ENCODE measurements around the gene TMEM91.
"Not testable (repeated sequence)": the region's sequence is repeated elsewhere in the genome, so short reads cannot be mapped to it uniquely, and the experiment has no call there.

TMEM91 gene

DNA sequence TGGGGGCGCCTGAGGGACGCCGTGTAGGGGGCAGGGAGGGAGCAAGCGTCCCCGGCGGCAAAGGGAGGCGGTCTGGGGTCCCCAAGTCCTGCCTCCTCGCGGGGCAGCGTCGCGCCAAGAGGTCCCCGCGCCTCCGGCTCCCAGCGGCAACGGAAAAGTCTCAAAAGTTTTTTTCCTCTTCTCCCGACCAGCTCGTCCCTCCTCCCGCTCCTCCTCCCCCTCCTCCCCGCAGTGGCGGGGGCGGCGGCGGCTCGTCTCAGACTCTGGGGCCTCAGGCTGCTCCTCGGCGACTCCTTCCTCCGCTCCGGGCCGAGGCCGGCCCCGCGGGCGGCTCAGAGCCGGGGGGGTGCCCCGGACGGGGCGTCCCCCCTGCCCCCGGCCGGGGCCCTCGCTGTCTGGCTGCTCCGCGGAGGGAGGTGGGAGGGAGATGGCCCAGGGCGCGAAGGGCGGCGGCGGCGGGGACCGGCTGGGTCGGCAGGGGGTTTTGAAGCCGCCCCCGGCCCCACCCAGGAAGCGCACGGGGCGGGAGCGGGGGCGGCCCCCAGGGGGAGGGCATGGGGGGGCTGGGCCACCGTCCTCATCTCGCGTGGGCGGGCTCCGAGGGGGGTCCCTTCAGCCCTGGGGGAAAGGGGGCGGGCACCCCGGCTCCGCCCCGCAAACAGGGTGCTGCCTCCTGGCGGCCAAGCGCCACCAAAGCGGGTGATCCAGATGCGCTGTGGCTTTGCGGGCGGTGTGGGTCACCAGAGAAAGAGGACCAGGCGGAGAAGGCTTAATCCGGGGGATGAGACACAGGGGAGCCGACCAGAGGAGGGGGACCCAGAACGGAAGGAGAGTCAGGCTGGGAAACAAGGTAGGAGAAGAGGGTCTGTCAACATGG is 22.6 kb upstream of the TMEM91 start, which contains the start of gene TGFB1:
TGFB1 (minus strand) TSS at position 457 of the 877 bp plus-strand sequence. CDS start 878 bp downstream, outside the sequence.
- peak in 11 of 14 donors; percentile 15 to 84 (median 56) for DNase-seq

GRCh38 chr19:41354343-41354953 is 21.9 kb upstream of the TMEM91 start:
- no peak for DNase-seq

DNA sequence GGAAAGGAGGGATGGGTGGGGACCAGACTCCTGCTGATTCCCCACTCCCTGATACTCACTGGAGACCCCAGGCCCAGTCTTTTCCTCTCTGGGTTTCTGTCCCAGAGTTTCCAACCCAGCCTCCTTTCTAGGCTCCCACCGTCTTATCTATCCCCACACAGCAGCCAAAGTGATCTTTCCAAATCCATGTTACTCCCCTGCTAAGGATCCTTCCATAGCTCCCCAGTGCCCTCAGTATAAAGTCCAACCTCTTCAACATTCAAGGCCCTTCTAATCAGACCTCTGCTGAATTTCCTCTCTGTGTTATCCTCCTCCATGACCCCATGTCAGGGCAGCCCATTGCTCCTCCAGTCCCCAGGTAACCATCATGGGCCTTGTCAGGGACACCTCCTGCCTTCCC is 21.3 kb upstream of the TMEM91 start:
- no peak for DNase-seq

DNA sequence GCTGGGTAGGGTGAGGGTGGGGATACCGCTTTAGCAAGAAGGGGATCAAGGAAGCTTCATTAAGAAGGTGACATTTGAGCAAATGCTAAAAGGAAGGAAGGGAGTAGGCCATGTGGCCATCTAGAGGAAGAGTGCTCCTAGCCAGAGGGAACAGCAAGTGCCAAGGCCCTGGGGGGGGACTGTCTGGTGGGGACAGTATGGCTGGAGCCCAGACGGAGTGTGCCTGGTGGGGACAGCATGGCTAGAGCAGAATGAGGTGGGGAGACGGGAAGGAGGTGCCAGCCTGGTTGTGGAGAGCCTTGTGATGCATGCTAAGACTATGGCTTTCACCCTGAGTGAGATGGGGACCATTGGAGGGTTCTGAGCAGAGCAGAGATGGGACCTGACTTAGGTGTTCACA is 20.5 kb upstream of the TMEM91 start:
- no peak for DNase-seq

- DNase-seq: no peak
Measured at GRCh38 chr19:41356984-41357739, 19.2 kb upstream of the TMEM91 start.

DNA sequence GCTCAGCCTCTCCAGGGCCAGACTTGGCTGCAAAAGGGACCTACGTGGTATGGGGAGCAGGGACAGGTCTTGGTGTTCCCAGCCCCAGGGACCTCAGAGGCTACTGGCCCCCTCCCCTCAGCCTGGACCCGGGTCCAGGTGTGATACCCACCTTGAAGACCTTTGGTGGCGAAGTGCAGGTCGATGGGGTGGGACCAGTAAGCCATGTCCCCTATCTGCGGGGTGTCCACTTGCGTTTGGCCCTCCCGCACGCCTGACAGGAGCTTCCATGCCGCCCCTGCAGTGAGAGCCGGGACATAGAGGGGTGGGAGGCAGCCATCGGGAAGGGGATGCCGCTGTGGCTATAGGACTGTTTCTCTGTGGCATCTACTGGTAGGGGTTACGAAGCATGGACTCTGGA is 18.6 kb upstream of the TMEM91 start:
- no peak for DNase-seq

DNA sequence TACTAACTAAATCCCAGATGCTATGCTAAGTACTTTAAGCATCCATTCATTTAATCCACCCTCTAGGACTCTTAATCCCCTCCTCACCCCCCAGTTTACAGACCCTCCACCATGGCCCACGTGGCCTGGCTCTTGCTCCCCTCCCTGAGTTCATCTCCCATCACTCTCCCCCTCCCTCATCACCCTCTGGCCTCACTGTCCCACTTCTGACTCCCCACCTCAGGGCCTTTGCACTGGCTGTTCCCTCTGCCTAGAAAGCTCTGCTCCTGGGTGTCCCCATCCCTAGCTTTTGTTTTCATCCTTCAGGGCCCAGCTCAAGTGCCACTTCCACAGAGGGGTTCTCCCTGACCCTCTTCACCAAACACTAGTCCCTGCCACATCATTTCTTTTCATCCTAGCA is 16.6 kb upstream of the TMEM91 start:
- no peak for DNase-seq

DNA sequence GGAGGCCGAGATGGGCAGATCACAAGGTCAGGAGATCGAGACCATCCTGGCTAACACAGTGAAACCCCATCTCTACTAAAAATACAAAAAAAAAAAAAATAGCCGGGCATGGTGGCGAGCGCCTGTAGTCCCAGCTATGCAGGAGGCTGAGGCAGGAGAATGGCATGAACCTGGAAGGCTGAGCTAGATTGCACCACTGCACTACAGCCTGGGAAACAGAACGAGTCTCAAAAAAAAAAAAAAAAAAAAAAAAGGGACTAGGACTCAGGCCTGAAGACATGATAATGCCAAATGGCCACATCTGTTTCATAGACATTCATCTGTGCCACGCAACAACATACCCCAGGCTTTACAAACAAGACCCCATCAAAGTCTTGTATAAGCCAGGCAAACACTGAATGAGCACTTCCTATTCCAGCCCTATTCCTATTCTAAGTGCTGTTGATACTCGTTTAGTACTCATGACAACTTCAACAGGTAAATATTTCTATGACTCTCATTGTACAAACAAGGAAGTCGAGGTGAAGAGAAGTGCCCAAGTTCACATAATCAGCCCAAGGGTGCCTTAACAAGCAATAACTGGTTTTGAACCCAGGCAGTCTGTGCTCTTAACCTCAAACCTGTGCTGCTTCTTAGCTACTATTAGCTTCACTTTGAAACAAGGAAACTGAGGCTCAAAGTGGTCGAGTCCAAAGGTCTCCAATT is 14.0 kb upstream of the TMEM91 start:
- no peak for DNase-seq

DNA sequence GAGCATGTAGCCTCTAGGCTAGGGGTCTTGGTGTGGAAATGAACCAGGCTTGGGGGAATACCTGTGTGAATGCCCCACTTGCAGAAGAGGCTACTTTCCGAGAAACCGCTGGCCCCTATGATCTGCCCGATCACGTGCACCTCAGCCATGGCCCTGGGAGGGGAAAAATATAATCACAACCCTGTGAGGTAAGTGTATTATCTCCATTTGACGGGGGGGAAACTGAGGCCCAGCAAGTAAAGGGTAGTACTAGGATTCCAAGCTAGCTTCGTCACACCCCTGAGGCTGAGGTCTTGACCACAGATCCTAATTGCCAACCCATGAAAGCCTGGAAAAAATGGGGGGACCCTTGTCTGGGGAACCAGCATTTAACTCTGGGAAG is 13.0 kb upstream of the TMEM91 start:
- no peak for DNase-seq

DNA sequence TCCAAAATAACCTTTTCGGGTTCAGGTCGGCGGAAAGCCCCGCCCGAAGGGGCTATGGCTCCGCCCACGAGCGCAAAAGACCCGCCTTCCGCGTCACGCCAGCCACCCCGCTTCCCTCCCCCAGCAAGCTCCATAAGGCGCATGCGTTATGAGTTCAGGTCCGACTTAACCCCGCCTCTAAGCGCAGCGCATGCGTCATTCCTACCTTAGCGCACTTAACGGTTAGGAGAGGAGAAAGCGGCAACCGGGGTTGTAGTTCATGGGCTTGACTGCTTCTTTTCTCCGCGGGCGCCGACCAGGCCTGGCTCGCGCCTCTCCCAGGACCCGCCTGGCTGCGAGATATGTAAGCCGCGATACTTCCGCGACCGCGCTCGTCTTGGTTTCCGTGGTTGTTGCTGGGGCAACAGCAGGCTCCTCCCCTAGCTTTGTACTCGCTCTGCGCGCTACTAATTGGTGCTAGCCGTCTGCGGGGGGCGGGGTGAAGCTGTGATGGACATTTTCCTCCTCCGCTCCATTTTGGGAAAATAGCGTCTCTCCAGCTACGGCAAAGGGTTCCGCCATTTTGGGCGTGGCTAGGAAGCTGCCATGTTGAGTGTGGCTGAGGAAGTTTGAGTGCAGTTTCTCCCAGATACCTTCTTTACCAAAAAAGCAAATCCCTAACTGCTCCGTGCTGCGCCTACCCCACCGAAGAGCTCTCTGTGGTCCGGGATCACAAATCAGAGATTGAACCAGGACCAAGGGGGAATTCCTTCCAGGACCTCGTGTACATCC is 12.4 kb upstream of the TMEM91 start, which contains the start of gene B9D2:
B9D2 (minus strand) TSS at position 397 of the 771 bp plus-strand sequence. CDS start 630 bp downstream, outside the sequence.
- peak; percentile 87 to 99 (median 98) for DNase-seq

GRCh38 chr19:41364524-41365391 is 11.6 kb upstream of the TMEM91 start:
- DNase-seq: no peak

DNA sequence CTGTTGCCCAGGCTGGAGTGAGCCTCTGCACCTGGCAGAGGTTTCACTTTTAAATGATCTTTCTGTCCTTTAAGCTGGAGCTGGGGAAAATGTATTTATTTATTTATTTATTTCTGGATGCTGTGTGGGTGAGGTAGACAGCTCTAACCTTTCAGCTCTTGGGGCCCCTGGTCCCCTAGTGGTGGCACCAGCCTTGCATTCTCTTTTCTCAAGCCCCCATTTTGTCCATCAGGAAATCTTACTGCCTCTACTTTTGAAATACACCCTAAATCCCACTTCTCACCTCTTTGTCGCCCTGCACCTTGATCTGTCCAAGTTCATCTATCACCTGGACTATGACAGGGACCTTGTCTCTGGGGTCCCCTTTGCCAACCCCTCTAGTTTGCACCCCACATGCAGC is 10.2 kb upstream of the TMEM91 start:
- DNase-seq: no peak

DNA sequence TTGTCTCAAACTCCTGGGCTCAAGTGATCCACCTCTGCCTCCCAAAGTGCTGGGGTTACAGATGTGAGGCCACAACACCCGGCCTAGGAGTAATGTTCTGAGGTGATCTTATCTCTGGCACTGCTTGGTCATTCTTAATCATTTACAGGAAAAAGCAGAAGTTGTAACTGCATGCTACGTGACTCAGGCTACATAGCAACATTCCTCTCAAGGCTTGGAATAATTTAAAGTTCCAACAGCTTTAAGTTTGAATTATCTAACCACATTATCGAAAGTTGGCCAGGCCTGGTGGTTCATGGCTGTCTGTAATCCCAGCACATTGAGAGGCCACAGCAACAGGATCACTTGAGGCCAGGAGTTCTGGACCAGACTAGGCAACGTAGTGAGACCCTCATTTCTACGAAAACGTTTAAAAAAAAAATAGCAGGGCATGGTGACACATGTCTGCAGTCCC is 8.5 kb upstream of the TMEM91 start:
- no peak for DNase-seq

DNA sequence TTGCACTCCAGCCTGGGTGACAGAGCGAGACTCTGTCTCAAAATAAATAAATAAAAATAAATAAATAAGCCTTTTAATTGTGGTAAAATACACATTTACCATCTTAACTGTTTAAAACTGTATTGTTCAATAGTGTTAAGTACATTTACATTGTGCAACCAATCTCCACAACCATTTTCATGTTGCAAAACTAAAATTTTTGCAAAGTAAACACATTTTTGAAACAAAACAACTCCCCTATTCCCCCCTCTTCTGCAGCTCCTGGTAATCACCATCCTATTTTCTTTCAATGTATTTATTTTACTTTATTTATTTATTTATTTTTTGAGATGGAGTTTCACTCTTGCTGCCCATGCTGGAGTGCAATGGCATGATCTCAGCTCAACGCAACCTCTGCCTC is 6.6 kb upstream of the TMEM91 start:
- no peak for DNase-seq

DNA sequence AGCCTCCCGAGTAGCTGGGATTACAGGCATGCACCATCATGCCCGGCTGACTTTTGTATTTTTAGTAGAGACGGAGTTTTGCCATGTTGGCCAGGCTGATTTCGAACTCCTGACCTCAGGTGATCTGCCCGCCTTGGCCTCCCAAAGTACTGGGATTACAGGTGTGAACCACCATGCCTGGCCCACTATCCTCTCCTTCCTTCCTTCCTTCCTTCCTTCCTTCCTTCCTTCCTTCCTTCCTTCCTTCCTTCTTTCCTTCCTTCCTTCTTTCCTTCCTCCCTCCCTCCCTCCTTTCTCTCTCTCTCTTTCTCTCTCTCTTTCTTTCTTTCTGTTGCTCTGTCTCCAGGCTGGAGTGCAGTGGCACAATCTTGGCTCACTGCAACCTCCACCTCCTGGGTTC is 5.2 kb upstream of the TMEM91 start:
- DNase-seq: not testable (repeated sequence)

DNA sequence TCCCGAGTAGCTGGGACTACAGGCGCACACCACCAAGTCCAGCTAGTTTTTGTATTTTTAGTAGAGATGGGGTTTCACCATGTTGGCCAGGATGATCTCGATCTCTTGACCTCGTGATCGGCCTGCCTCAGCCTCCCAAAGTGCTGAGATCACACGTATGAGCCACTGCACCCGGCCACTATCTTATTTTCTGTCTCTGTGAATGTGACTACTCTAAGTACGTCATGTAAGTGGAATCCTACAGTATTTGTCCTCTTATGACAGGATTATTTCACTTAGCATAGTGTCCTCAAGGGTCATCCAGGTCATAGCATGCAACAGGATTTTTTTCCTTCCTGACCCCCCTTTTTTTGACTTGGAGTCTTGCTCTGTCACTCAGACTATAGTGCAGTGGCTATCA is 4.8 kb upstream of the TMEM91 start:
- no peak for DNase-seq

DNA sequence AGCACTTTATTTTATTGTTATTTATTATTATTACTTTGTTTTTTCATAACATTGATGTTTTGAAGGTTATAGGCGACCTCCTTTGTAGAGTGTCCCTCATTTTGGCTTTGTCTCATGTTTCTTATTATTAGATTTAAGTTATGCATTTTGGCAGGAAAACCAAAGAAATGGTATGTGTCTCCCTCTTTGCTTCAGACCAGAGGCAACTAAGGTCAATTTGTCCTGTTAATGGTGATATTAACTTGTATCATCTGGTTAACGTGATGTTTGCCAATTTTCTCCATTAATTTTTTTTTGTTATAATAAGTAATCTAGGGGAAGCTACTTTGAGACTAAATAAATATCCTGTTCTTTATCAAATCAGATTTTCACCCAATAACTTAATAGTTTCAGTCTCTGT is 3.8 kb upstream of the TMEM91 start:
- no peak for DNase-seq

GRCh38 chr19:41373993-41374392 is 2.3 kb upstream of the TMEM91 start:
- DNase-seq: peak in 12 of 14 donors; percentile 24 to 81 (median 54)

- no peak for DNase-seq
Measured at GRCh38 chr19:41376998-41377365, 649 bp downstream of the TMEM91 start.

DNA sequence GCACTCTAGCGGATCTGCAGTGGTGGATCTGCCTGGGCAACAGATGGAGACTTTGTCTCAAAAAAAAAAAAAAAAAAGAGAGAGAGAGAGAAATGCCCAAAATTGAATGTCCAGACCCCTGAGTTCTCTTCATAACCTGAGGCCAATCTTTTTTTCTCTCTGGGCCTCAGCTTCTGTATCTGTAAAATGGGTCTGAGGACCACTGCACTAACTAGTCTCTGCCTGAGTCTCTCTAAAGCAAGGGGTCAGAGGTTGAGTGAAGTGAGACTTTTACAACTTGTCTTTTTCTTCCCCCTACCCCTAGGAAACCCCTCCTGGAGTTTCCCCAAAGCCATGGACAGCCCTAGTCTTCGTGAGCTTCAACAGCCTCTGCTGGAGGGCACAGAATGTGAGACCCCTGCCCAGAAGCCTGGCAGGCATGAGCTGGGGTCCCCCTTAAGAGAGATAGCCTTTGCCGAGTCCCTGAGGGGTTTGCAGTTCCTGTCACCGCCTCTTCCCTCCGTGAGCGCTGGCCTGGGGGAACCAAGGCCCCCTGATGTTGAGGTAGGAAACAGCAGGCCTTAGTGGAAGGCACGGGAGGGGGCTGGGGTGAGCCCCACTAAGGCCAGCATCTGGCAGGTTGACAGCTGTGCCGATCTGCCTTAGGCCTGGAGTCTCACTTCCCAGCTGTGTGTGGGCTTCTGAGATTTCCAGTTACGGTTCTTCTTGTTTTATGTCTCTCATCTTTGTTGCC is 1.8 kb downstream of the TMEM91 start:
- no peak for DNase-seq
